GM12801 (cell line): ENCODE measurements around the gene AP5M1.

ENCODE experiments used
- CTCF ChIP-seq: IDR thresholded peaks from one replicate; pipeline ENCODE4 v1.5.1; 2011; ENCODE audit warnings: control low read depth; ENCODE audit not compliant: insufficient read length; ENCODE audit errors: extremely low read depth

The AP5M1 gene

DNA sequence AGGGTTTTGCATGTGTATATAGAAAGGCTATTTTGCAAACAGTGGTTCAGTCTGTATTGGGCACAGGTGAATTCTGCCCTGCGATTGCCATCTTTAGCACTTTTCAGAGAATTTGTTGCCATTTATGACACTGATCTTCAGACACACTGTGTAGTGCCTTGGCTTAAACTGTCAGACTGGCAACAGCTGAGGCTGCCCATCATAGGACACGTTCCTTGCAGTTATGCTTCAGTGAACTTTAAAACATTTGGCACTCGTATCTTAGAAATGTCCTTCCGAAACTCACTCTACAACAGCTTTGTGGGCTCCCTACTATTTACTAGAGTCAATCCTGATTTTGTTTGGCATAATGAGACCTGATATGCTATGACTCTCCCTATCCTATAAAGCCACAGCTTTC, 29.1 kb downstream of the AP5M1 start:
- TF ChIP-seq CTCF: no peak

DNA sequence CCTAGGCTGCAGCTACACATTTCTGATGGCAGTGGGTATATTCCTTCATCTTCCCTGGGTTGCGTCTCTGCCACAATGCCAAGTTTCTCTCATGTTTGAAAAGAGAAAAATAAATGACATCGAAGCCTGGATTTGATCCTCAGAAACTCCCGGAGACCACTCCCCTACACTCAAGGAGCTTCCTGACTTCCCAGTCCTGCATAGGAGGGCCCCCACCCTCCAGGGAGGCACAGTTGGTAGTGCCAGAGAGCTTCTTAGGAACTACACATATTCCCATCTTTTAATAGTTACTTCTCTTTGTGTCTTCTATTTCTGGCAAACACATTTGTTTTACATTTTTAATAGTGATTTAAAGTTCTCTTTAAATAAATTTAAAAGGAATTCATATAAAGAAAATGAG, 30.7 kb downstream of the AP5M1 start:
- no peak for TF ChIP-seq CTCF

DNA sequence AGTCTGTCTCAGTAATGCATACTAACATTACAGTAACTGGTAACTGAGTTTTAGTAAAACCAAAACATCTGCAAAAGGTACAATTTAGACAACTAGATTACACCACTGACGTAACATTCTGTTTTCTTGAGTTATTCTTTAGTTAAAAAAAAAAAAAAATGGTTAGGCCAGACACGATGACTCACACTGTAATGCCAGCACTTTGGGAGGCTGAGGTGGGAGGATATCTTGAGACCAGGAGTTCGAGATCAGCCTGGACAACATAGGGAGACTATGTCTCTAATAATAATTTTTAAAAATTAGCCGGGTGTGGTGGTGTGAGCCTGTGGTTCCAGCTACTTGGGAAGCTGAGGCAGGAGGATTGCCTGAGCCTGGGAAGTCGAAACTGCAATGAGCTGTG, 34.1 kb downstream of the AP5M1 start:
- no peak for TF ChIP-seq CTCF

DNA sequence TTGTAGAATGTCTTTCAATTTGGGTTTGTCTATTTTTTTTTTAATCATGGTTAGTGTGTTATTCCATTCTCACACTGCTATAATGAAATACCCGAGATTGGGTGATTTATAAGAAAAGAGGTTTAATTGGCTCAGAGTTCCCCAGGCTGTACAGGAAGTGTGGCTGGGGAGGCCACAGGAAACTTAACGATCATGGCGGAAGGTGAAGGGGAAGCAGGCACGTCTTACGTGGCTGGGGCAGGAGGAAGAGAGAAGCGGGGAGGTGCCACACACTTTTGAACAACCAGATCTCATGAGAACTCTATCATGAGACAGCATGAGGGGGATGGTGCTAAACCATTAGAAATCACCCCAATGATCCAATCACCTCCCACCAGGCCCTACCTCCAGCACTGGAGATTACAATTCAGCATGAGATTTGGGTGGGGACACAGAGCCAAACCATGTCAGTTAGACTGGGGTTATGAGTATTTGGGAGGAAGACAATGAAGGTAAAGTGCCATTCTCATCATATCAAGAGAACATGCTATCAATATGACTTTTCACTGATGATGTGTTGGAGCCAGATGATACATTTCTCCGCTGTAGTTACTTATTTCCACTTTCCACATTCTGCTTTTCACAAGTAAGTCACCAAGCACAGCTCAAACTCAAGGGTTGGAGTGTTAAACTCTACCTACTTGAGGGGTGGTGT, 45.8 kb downstream of the AP5M1 start:
- TF ChIP-seq CTCF: no peak

DNA sequence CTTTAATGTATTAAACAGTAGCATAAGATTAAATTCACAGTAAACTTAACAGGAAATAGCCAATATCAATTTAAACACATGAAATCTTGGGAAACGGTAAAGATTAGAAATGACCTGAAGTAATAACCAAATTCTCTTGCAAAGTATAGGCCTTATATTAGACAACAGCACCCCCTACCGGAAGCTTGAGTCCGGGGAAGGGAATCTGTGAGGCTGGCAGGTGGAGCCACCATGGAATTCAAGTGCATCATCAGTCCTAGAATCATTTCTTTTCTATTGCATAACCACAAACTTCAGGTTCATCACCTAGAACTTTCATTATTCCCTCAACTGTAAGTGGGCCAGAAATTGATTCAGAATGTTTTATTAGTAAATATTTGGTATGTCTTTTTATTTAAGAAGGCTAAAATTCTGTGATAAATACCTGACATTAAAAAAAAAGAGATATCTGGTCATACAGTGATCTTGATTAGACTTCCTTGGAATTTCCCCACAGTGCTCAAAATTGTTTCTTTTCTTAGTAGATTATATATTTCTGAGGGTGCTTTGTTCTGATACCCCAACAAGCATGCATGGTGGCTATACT, 48.6 kb downstream of the AP5M1 start:
- TF ChIP-seq CTCF: no peak

DNA sequence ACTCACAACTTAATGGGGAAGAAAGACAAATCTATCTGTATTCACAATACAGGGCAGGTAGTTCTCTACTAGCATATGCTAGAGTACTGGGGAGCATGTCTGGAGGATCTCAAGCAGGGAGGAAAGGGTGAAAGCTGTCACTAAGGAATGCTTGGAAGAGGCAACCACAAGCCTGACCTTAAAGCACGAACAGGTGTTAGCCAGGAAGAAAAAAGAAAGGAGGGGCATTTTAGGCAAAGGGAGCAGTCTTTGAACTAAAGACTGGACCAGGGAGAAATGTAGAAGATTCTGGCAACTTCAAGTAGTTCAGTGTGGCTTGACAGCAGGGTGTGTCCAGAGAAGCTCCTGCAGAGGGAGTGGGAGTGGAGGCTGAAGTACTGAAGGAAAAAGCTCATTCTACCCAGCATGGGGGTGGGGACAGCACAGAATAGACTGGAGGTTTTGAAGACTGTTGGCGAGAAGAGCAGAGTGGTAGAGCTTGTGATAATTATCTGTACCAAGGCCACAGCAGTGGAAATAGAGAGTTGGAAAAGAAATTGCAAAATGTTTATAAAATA, 50.9 kb downstream of the AP5M1 start:
- TF ChIP-seq CTCF: no peak

GRCh38 chr14:57323721-57324120, 55.0 kb downstream of the AP5M1 start:
- TF ChIP-seq CTCF: no peak
